HepG2 (cell line): ENCODE results near the gene HYAL1. TPM values are rescaled to one million over a fixed set of nuclear protein-coding genes. Genes with fewer than 3 reads are reported as not detected.

Experiments used
- ATAC-seq: fragments of 200-7000 bp; cut with Tn5 transposase; 3 replicates; pipeline ENCODE4 v1.9.1; 2020; ENCODE audit warnings: mild to moderate bottlenecking, moderate library complexity
- BruUV-seq: library from RNA; stranded (reverse); fragments of 400-500 nt; replicated peaks from 2 replicates; lab custom pipeline; 2021; lab: Mats Ljungman, UMichigan
- CTCF ChIA-PET: fragments of 300-600 bp; formaldehyde crosslinking; extraction: SDS; loops from one replicate; lab custom pipeline; 2021; ENCODE audit warnings: low total read pairs, inconsistent platforms, low intra/inter-chr PET ratio; lab: Yijun Ruan, JAX
- POLR2A ChIA-PET: fragments of 350-600 bp; sonication (Branson Sonifier 250); formaldehyde crosslinking; loops from one replicate; lab custom pipeline; 2020; ENCODE audit warnings: antibody characterized with exemption, inconsistent platforms; lab: Yijun Ruan, JAX
- DNase-seq: peaks from one replicate; pipeline ENCODE4 v3.0.0-alpha.2; 2015; ENCODE audit warnings: low spot score
- FAIRE-seq: peaks from 3 replicates; lab custom pipeline; 2011; peaks lifted over from hg19 to GRCh38; lab: Jason Lieb, UNC
- H2AFZ ChIP-seq: one replicate; pipeline ENCODE4 v1.6.1; 2011; ENCODE audit warnings: low read length, inconsistent platforms
- H3K27ac ChIP-seq: fragments of 300-600 bp; 3 replicates; pipeline ENCODE4 v1.8.0; 2011; ENCODE audit warnings: mixed run types, mild to moderate bottlenecking, mixed read lengths, low read length, inconsistent platforms; ENCODE audit not compliant: insufficient read depth; ENCODE audit errors: extremely low read length
- H3K27me3 ChIP-seq, 2 experiments: fragments of 200-600 bp in 1 of 2; 2 replicates in 1 of 2; 3 replicates in 1 of 2; pipeline versions ENCODE4 v1.6.0 to v1.8.0; 2011; ENCODE audit warnings: low read length in 2 of 2, mild to moderate bottlenecking in 2 of 2, moderate library complexity in 2 of 2, inconsistent platforms in 1 of 2; ENCODE audit not compliant: insufficient read depth in 2 of 2, control insufficient read depth in 1 of 2
- H3K36me3 ChIP-seq, 2 experiments: fragments of 200-600 bp in 1 of 2; replicated peaks in 1 of 2; 2 replicates in 1 of 2; 3 replicates in 1 of 2; pipeline versions ENCODE4 v1.5.1 to v1.8.0; 2011; ENCODE audit warnings: low read length in 2 of 2, inconsistent platforms in 1 of 2; ENCODE audit not compliant: insufficient read depth in 2 of 2, control insufficient read depth in 1 of 2
- H3K4me1 ChIP-seq: 2 replicates; pipeline ENCODE4 v1.5.1; 2012; ENCODE audit warnings: low read length, inconsistent platforms; ENCODE audit not compliant: insufficient read depth
- H3K4me2 ChIP-seq: 2 replicates; pipeline ENCODE4 v1.6.0; 2011; ENCODE audit warnings: low read depth, low read length, inconsistent platforms
- H3K4me3 ChIP-seq, 3 experiments: fragments of 200-600 bp in 1 of 3; sonication (generic), shearing (Covaris generic) in 1 of 3; replicated peaks in 1 of 3; 2 replicates each; pipeline ENCODE4 v1.5.1; 2011 to 2016; ENCODE audit warnings: low read length in 3 of 3, inconsistent platforms in 2 of 3, low read depth in 2 of 3, mild to moderate bottlenecking in 2 of 3, control low read depth in 1 of 3, mixed read lengths in 1 of 3; ENCODE audit not compliant: insufficient read depth in 1 of 3
- H3K79me2 ChIP-seq: one replicate; pipeline ENCODE4 v1.6.1; 2011; ENCODE audit warnings: low read length, inconsistent platforms; ENCODE audit not compliant: insufficient read depth
- H3K9ac ChIP-seq: 2 replicates; pipeline ENCODE4 v1.6.0; 2011; ENCODE audit warnings: mild to moderate bottlenecking, low read depth, low read length, inconsistent platforms; ENCODE audit not compliant: insufficient read depth
- H3K9me3 ChIP-seq: 2 replicates; pipeline ENCODE4 v1.5.1; 2012; ENCODE audit warnings: mild to moderate bottlenecking, low read length
- H4K20me1 ChIP-seq: 2 replicates; pipeline ENCODE4 v1.6.0; 2011; ENCODE audit warnings: inconsistent platforms, mild to moderate bottlenecking, low read length, moderate library complexity; ENCODE audit not compliant: insufficient read depth
- EEA1 ChIP-seq: sonication (generic); formaldehyde crosslinking; IDR thresholded peaks from 2 replicates; pipeline ENCODE4 v1.5.1; 2020; ENCODE audit warnings: mild to moderate bottlenecking, missing genetic modification reagents, borderline replicate concordance
- EP300 ChIP-seq, 3 experiments: sonication (generic) in 1 of 3; formaldehyde crosslinking in 1 of 3; IDR thresholded peaks; 2 replicates each; pipeline versions ENCODE4 v1.5.1 to v1.6.1; 2011 to 2020; ENCODE audit warnings: low read depth in 2 of 3, low read length in 2 of 3, borderline replicate concordance in 1 of 3, improper control_type of control experiment in 1 of 3, mild to moderate bottlenecking in 1 of 3, missing genetic modification reagents in 1 of 3, moderate library complexity in 1 of 3
- FOXP1 ChIP-seq, 2 experiments: fragments of 450-650 bp in 1 of 2; IDR thresholded peaks; 2 replicates each; pipeline ENCODE4 v1.6.1; 2017 to 2018; ENCODE audit warnings: antibody characterized with exemption in 1 of 2
- HBP1 ChIP-seq: IDR thresholded peaks from 2 replicates; pipeline ENCODE4 v1.6.1; 2016; ENCODE audit warnings: low read depth, control low read depth
- MEIS1 ChIP-seq: sonication (generic); formaldehyde crosslinking; IDR thresholded peaks from 2 replicates; pipeline ENCODE4 v1.9.0; 2021; ENCODE audit warnings: mild to moderate bottlenecking, missing genetic modification reagents, moderate library complexity, borderline replicate concordance
- RFXAP ChIP-seq: sonication (generic); formaldehyde crosslinking; IDR thresholded peaks from 2 replicates; pipeline ENCODE4 v1.4.0; 2020; ENCODE audit warnings: missing genetic modification reagents, borderline replicate concordance
- ZC3H13 ChIP-seq: sonication (generic); formaldehyde crosslinking; IDR thresholded peaks from 2 replicates; pipeline ENCODE4 v1.8.1; 2023; ENCODE audit warnings: mild to moderate bottlenecking, missing genetic modification reagents, moderate library complexity
- ZFP36L1 ChIP-seq: sonication (generic); formaldehyde crosslinking; IDR thresholded peaks from 2 replicates; pipeline ENCODE4 v1.8.0; 2022; ENCODE audit warnings: mild to moderate bottlenecking, missing genetic modification reagents, moderate library complexity
- ZMYM2 ChIP-seq: sonication (generic); formaldehyde crosslinking; IDR thresholded peaks from 2 replicates; pipeline ENCODE4 v1.8.0; 2022; ENCODE audit warnings: mild to moderate bottlenecking, missing genetic modification reagents
- ZNF597 ChIP-seq: sonication (generic); formaldehyde crosslinking; IDR thresholded peaks from 2 replicates; pipeline ENCODE4 v1.5.0; 2020; ENCODE audit warnings: missing genetic modification reagents
- WGBS: methylation state at CpG from one replicate; pipeline ENCODE4 v1.1.6; 2017; ENCODE audit warnings: low lambda C conversion rate; 5-methylcytosine and 5-hydroxymethylcytosine counted together
- in situ Hi-C: cut with HindIII; loops from 2 replicates; pipeline ENCODE4 v1.10.0; 2017; ENCODE audit warnings: low pct_unique_long_range_greater_than_20kb; ENCODE audit not compliant: extremely low pct_ligation_motif_present
- intact Hi-C: fragments of 100-400 bp; cut with micrococcal nuclease; formaldehyde crosslinking; loops from one replicate; pipeline ENCODE4 v1.10.0; 2022; ENCODE audit not compliant: unreplicated experiment
- polyA plus RNA-seq, 8 experiments: library from polyadenylated mRNA; depleted of rRNA in 3 of 8; stranded (reverse) in 7 of 8; unstranded in 1 of 8; fragments of >200 nt; fragmentation: Illumina TruSeq in 4 of 8; extraction: Trizol in 4 of 8; gene quantifications; 2 replicates each; pipeline versions ENCODE4 v1.2.1 to v1.2.3, GENCODE V29; 2011 to 2016; ENCODE audit warnings: low read depth in 4 of 8, missing spikeins in 1 of 8, mixed read lengths in 1 of 8; ENCODE audit not compliant: insufficient read depth in 1 of 8
- total RNA-seq, 5 experiments: library from RNA; depleted of rRNA; stranded (reverse); fragments of >200 nt; fragmentation: Illumina TruSeq; extraction: Trizol; gene quantifications; 2 replicates each; pipeline ENCODE4 v1.2.3, GENCODE V29; 2016; ENCODE audit warnings: low read depth in 1 of 5
- TF ChIP-seq, protein P1 (sequence below): sonication (generic); formaldehyde crosslinking; IDR thresholded peaks from 2 replicates; pipeline ENCODE4 v1.4.0; 2020; ENCODE audit warnings: missing genetic modification reagents, mild to moderate bottlenecking, borderline replicate concordance

HYAL1 gene
- total and polyA plus RNA-seq, 2 of the 13 experiments (the other 11 are each of a cell fraction or from before 2014, with no cell fraction given) = 76.5 to 193 TPM

- TF ChIP-seq ZFP36L1 (CRISPR knock-in tag) (no peak), RFXAP (CRISPR knock-in tag) (no peak), MEIS1 (CRISPR knock-in tag) (0 out of 2 replicates have a peak, but pooled peaks have one; percentile 13)
- TF ChIP-seq, protein P1, sequence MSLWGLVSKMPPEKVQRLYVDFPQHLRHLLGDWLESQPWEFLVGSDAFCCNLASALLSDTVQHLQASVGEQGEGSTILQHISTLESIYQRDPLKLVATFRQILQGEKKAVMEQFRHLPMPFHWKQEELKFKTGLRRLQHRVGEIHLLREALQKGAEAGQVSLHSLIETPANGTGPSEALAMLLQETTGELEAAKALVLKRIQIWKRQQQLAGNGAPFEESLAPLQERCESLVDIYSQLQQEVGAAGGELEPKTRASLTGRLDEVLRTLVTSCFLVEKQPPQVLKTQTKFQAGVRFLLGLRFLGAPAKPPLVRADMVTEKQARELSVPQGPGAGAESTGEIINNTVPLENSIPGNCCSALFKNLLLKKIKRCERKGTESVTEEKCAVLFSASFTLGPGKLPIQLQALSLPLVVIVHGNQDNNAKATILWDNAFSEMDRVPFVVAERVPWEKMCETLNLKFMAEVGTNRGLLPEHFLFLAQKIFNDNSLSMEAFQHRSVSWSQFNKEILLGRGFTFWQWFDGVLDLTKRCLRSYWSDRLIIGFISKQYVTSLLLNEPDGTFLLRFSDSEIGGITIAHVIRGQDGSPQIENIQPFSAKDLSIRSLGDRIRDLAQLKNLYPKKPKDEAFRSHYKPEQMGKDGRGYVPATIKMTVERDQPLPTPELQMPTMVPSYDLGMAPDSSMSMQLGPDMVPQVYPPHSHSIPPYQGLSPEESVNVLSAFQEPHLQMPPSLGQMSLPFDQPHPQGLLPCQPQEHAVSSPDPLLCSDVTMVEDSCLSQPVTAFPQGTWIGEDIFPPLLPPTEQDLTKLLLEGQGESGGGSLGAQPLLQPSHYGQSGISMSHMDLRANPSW (CRISPR knock-in tag) = no peak
Measured at GRCh38 chr3:50260942-50261441, 42.4 kb downstream of the HYAL1 start (continued).

- peak overlapping the region; percentile 50 to 76 (median 62); a peak in 5 of 6 replicates for H3K4me3 ChIP-seq
- intact Hi-C loops (loop anchor here (1.0 to 5.0 kb wide), 2 partner anchors 13 to 42 kb away; partner anchors contain the start of gene HYAL1), in situ Hi-C loops (loop anchor here (5.0 kb wide), 1 partner anchor 62 kb away; the partner anchor contains the start of gene HYAL2)
- peak; percentile 67 for ATAC-seq
- CTCF ChIA-PET = interaction anchor here (1.2 to 3.0 kb wide), 3 partner anchors 10 to 68 kb away, joined by 3 to 81 read pairs (median 4); no protein-coding TSS in a partner anchor
- H3K9me3 ChIP-seq = no peaks in the 10 kb centered on the region
- no peak overlapping the region for H2AFZ ChIP-seq
- peaks cover 12 to 23% of the 10 kb centered on the region in 2 experiments for H3K36me3 ChIP-seq
- no peaks in the 10 kb centered on the region for H4K20me1 ChIP-seq
- BruUV-seq = TSS peak; percentile 55
- H3K27me3 ChIP-seq = no peaks in the 10 kb centered on the region
- peak overlapping the region; percentile 99 for H3K27ac ChIP-seq
- peaks cover 12% of the 10 kb centered on the region for H3K79me2 ChIP-seq
- H3K4me2 ChIP-seq = peak overlapping the region; percentile 97
- H3K9ac ChIP-seq = peak overlapping the region; percentile 94
- FAIRE-seq = peak; percentile 72
- WGBS = 5% methylated on average over 4 of the region's 70 CpGs
- peaks cover 60% of the 10 kb centered on the region for H3K4me1 ChIP-seq
- peak; percentile 91 for DNase-seq
- POLR2A ChIA-PET = interaction anchor here (0.7 to 8.0 kb wide), 24 partner anchors 9 to 77 kb away, joined by 3 to 155 read pairs (median 9); partner anchors contain the start of genes GNAI2, HYAL1, HYAL2 and HYAL3
- TF ChIP-seq EP300 (IDR thresholded peaks at IDR 0.05; ENCODE audit: low read depth in 2 of 2, low read length in 2 of 2) (peak; percentile 85 to 92; a peak in 3 of 4 replicates), EP300 (CRISPR knock-in tag; IDR thresholded peaks at IDR 0.05; ENCODE audit: borderline replicate concordance) (peak; percentile 81), ZNF597 (CRISPR knock-in tag) (no peak), FOXP1 (IDR thresholded peaks at IDR 0.05) (no peak), FOXP1 (CRISPR knock-in tag; IDR thresholded peaks at IDR 0.05) (no peak; the same call in 1 of the 2 replicates), EEA1 (CRISPR knock-in tag) (peak; percentile 91), ZC3H13 (peak; percentile 91), HBP1 (CRISPR knock-in tag) (peak; percentile 76; the same call in 1 of the 2 replicates), ZMYM2 (CRISPR knock-in tag) (peak; percentile 34; the same call in 1 of the 2 replicates)
Measured at GRCh38 chr3:50260027-50260941, 43.1 kb downstream of the HYAL1 start.
